SK-N-SH treated with all-trans-retinoic acid at 6 μM for 48 hours (cell line): Measurements from ENCODE around the gene CA5A.

Experiments
- ATAC-seq: fragments of 200-7000 bp; cut with Tn5 transposase; 3 replicates; pipeline ENCODE4 v1.9.1; 2020; ENCODE audit warnings: mild to moderate bottlenecking, moderate library complexity
- ARNTL ChIP-seq: fragments of 450-650 bp; formaldehyde crosslinking; IDR thresholded peaks from 2 replicates; pipeline ENCODE4 v1.5.0; 2020; ENCODE audit warnings: low read depth, mild to moderate bottlenecking, moderate library complexity, borderline replicate concordance
- CREB5 ChIP-seq: fragments of 250-450 bp; sonication (Bioruptor Pico); IDR thresholded peaks from 2 replicates; pipeline ENCODE4 v1.5.1; 2020; ENCODE audit warnings: low read depth, mild to moderate bottlenecking, moderate library complexity
- CSDC2 ChIP-seq: fragments of 250-450 bp; sonication (Bioruptor Pico); IDR thresholded peaks from 2 replicates; pipeline ENCODE4 v1.5.0; 2020; ENCODE audit warnings: mild to moderate bottlenecking, moderate library complexity
- ESRRG ChIP-seq: fragments of 250-450 bp; sonication (Bioruptor Pico); IDR thresholded peaks from 2 replicates; pipeline ENCODE4 v1.6.1; 2021; ENCODE audit warnings: mild to moderate bottlenecking
- GLIS3 ChIP-seq: fragments of 250-450 bp; sonication (Bioruptor Pico); IDR thresholded peaks from 2 replicates; pipeline ENCODE4 v1.5.0; 2020; ENCODE audit warnings: mild to moderate bottlenecking, moderate library complexity
- ISL1 ChIP-seq: fragments of 250-450 bp; sonication (Bioruptor Pico); IDR thresholded peaks from 2 replicates; pipeline ENCODE4 v2.1.2; 2022; ENCODE audit warnings: mild to moderate bottlenecking, moderate library complexity
- OSR1 ChIP-seq: fragments of 250-450 bp; sonication (Bioruptor Pico); IDR thresholded peaks from 2 replicates; pipeline ENCODE4 v1.8.0; 2022; ENCODE audit warnings: moderate library complexity, mild to moderate bottlenecking, inconsistent platforms
- POU6F1 ChIP-seq: fragments of 250-450 bp; sonication (Bioruptor Pico); IDR thresholded peaks from 2 replicates; pipeline ENCODE4 v1.8.0; 2021; ENCODE audit warnings: low read depth, mild to moderate bottlenecking, moderate library complexity, borderline replicate concordance
- PPARA ChIP-seq: fragments of 250-450 bp; sonication (Bioruptor Pico); IDR thresholded peaks from 2 replicates; pipeline ENCODE4 v1.5.0; 2020; ENCODE audit warnings: mild to moderate bottlenecking, borderline replicate concordance
- RARB ChIP-seq: fragments of 250-450 bp; sonication (Bioruptor Pico); IDR thresholded peaks from 2 replicates; pipeline ENCODE4 v1.8.0; 2021; ENCODE audit warnings: mild to moderate bottlenecking, moderate library complexity
- TSHZ2 ChIP-seq: fragments of 250-450 bp; sonication (Bioruptor Pico); IDR thresholded peaks from 2 replicates; pipeline ENCODE4 v1.5.0; 2020; ENCODE audit warnings: mild to moderate bottlenecking, moderate library complexity
- ZFP30 ChIP-seq: fragments of 450-650 bp; formaldehyde crosslinking; IDR thresholded peaks from 2 replicates; pipeline ENCODE4 v1.5.0; 2022; ENCODE audit warnings: mild to moderate bottlenecking, moderate library complexity
- ZNF70 ChIP-seq: fragments of 450-650 bp; formaldehyde crosslinking; IDR thresholded peaks from 2 replicates; pipeline ENCODE4 v1.5.0; 2020; ENCODE audit warnings: mild to moderate bottlenecking, moderate library complexity
- ZNF8 ChIP-seq: fragments of 450-650 bp; formaldehyde crosslinking; IDR thresholded peaks from 2 replicates; pipeline ENCODE4 v1.5.0; 2020; ENCODE audit warnings: mild to moderate bottlenecking, moderate library complexity

Gene CA5A

GRCh38 chr16:87853411-87854052, 82.8 kb downstream of the CA5A start:
- no peak for TF ChIP-seq GLIS3 (CRISPR knock-in tag)
- no peak for TF ChIP-seq ARNTL
- 0 out of 2 replicates have a peak, but pooled peaks have one; percentile 70 for TF ChIP-seq CSDC2 (CRISPR knock-in tag)
- TF ChIP-seq TSHZ2 (CRISPR knock-in tag) = peak; percentile 49; the same call in 1 of the 2 replicates
- TF ChIP-seq CREB5 = 0 out of 2 replicates have a peak, but pooled peaks have one; percentile 10
- TF ChIP-seq ZFP30 (CRISPR knock-in tag) = no peak
- TF ChIP-seq, all 23 proteins: peak for 3
- ATAC-seq = peak; percentile 75

- no peak for ATAC-seq
- TF ChIP-seq GLIS3 (CRISPR knock-in tag) (no peak), ARNTL (no peak), ZNF8 (CRISPR knock-in tag) (no peak), OSR1 (no peak)
Observed at GRCh38 chr16:87851601-87852000, 84.7 kb downstream of the CA5A start.

- TF ChIP-seq GLIS3 (CRISPR knock-in tag) = no peak
- ATAC-seq = no peak
Observed at GRCh38 chr16:87851141-87851587, 85.2 kb downstream of the CA5A start.

GRCh38 chr16:87850009-87851006, 86.0 kb downstream of the CA5A start:
- peak; percentile 67 for ATAC-seq
- no peak for TF ChIP-seq PPARA (CRISPR knock-in tag)
- no peak for TF ChIP-seq RARB (CRISPR knock-in tag)
- TF ChIP-seq ZNF70 (CRISPR knock-in tag) = no peak
- TF ChIP-seq CSDC2 (CRISPR knock-in tag) = no peak
- TF ChIP-seq ARNTL = no peak
- no peak for TF ChIP-seq ESRRG (CRISPR knock-in tag)
- no peak for TF ChIP-seq ISL1 (CRISPR knock-in tag)
- no peak for TF ChIP-seq POU6F1 (CRISPR knock-in tag)

- TF ChIP-seq OSR1 (no peak), CREB5 (no peak)
- ATAC-seq = no peak
Observed at GRCh38 chr16:87849419-87850008, 86.8 kb downstream of the CA5A start.
